CD4-positive, alpha-beta T cell treated with Interleukin-2 at 100 ng/mL for 4 hours (primary cell): ENCODE results near the gene COL9A2.

Experiments used
- DNase-seq: peaks from one replicate; pipeline ENCODE4 v3.0.0-alpha.2; 2020; ENCODE audit warnings: low spot score

The COL9A2 gene

DNA sequence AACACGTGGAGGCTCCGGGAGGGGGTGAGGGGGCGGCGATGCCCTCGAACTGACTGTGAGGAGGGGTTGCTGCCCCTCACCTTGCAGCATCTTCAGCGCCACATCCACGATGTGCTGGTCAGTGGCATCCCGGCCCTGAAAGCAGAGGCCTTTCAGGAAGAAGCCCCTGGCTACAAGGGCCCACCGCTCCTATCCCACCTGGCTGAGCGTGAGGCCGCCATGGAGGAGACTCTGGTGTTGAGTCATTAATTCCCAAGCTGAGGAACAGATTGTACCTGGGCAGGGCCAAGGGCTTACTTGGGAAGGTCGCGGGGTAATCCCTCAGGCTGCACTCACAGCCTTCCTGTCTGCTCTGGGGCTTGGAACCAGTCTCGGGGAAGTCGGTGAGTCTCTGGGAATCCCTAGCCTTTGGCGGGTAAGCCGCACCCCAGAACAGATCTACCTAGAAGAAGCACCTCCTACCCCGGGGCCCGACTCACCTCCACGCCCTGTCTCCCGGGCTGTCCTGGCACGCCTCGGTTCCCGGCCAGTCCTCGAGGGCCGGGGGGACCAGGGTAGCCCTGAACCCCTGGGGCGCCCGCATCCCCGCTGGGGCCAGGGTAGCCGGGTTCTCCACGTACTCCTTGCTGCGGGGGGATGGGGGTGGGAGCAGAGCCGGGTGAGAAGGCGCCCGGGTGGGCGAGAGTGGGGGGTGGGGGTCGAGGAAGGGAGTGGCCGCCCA lies 13.9 kb downstream of the COL9A2 start:
- no peak for DNase-seq

DNA sequence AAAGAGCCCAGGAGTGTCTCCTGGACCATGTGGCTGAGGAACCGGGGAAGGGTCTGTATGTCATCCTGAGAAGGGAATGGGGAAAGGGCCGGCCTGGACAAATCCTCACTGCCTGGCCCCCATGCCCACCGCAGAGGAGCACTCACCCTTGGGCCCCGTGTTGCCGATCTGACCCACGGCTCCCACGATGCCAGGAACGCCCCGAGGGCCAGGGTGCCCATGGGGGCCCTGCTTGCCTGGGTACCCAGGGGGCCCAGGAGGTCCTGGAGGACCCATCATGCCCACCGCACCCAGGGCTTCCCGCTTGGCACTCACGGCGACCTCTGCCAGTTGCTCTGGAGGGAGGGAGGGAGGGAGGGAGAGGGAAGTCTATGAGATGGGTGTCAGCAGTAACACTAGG lies 14.6 kb downstream of the COL9A2 start:
- DNase-seq, result no peak

DNA sequence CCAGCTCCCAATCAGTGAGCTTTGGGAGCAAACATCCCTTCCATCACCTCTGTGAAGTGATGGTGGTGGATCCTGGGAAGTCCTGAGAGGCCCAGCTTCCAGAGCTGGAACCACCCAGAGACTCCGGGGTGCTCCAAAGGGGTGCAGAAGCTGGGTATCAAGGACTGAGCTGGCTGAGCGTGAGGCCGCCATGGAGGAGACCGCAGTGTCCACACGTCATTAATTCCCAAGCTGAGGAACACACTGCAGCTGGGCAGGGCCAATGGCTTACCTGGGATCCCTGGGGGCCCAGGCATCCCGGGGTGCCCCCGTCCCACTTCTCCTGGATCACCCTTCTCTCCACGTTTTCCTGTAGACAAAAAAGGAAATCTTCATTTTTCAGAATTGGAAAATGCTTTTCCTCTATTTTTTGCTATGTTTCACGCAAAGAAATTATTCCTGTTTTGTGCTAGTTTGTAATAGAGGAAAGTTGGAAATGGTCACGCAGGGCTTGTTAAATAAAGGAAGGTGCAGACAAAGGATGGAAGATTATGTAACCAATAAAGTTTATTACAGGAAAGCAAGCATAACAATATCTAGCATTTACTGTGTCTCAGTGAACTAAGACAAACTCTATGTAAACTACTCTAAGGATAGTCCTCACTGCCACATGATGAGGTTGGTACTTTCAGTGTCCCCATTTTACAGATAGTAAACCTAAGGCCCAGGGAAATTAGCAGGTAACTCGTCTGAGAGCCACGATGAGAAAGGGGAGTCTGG lies 15.4 kb downstream of the COL9A2 start:
- no peak for DNase-seq

DNA sequence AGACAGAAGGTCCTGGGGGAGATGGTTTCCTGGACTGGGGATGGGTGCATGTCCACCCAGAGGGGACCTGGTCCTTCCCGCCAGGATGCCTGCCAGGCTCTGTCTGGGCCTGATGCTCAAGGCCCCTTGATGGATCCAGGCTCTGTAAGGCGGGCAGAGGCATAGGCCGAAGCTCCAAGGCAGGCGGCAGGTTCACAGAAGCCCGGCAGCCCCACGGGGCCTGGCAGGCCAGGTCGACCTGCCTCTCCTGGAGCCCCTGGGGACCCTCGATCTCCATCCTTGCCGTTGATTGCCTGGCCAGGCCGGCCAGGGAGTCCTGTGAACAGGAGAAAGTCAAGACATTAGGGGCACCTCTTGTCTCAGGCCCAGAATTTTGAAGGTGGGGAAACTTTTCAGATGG lies 16.0 kb downstream of the COL9A2 start:
- DNase-seq, result no peak

DNA sequence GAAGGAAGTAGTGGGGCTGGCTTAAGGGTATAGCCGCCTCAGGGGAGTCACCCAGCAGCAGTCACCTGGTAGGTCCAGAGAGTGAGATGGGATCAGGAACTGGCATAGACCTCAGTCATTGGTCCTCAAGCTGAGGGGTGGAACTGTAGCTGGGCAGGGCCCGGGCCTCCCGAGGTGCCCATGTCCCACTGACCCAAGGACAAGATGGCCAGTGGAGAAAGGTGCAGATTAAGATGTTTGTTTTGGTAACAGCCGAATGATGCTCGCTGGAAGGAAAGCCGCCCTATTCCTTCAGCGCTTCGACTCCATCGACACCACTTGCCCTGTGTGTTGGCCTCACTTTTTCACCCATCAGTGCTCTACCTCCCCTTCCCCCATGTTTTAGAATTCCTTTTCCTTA lies 16.4 kb downstream of the COL9A2 start:
- no peak for DNase-seq

DNA sequence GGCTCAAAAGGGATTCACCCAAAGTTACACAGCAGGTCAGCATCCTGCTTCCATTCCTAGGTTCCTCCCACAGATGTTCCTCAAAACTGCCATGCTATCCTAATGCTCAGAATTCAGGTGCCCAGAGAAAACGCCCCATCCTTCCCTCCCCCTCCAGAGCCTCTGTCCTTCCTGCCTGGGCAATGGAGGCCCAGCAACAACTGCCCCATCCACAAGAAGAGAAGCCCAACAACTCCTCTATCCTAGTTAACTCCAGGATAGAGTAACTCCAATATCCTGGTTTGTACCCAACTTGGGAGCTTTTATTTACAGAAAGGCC lies 16.9 kb downstream of the COL9A2 start:
- no peak for DNase-seq

DNA sequence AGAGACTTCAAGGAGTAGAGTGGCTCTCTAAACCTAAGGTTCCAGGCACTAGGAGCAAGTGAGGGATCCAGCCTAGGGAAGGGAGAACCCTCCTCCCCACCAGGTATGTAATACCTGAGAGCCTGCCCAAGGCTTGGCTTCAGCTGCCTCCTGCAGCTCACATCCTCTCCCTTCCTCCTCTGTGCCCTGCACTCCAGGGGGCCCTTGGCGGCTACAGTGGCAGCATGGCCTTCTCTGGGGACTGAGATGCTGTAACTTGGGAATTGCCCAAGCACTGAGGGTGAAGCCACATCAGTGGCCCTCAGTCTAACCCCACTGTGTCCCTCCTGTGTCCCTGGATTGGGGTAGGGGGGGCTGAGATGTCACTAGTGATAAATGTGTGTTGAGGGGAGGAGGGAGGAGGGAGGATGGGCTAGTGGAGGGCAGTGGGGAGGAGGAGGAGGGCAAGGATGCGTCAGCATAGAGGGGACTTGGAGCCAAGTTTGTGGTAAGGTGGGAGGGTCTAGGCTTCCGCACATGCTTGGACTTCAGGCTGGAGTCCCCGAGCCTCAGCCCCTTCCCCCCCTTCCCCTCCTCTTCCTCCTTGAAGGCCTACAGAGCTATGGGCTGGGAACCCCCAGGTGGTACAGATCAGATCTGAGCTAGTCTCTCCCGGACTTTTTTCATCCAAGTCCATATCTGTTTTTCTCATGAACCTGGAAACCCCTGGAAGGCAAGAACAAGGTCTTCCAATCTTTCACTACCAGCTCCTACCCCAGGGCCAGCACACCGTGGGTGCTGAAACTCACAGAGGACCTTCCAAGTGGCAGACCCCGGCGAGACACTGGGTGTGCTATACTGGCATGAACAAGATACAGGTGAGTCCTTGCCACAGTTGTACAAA lies 17.5 kb downstream of the COL9A2 start:
- DNase-seq, result no peak

DNA sequence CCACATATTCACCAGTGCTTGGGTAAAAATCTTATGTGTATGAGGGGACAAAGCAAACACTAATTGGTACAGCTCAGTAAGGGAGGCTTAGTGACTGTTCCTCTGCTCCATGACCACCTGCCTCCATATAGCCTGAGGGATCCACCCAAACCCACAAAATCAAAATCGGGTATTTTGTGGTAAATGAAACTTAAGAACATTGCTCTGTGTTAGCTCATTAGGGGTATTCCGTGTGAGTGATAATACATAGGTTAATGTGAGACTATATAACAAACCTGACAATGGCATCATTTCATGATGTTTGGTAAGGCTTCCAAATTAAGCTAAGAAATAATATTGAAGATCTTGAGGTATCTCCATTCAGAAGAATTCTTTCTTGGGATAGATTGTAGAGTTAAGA lies 25.8 kb downstream of the COL9A2 start:
- no peak for DNase-seq

DNA sequence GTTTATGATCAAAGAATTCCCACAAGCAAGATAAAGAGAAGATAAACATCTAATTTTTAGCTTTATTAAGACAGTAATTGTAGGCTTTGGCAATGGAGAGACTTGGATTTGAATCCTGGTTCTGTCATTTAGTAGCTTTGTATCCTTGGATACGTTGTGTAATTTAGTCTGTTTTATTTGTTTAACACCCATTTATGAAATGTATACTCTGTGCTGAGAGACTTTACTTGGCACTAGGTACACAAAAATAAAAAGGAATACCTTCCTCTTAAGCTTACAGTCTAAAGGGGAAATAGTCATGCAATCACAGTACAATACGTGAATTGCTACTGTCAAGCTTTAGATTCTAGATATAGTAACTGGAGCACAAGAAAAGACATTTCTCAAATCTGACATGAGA lies 35.2 kb downstream of the COL9A2 start:
- no peak for DNase-seq

DNA sequence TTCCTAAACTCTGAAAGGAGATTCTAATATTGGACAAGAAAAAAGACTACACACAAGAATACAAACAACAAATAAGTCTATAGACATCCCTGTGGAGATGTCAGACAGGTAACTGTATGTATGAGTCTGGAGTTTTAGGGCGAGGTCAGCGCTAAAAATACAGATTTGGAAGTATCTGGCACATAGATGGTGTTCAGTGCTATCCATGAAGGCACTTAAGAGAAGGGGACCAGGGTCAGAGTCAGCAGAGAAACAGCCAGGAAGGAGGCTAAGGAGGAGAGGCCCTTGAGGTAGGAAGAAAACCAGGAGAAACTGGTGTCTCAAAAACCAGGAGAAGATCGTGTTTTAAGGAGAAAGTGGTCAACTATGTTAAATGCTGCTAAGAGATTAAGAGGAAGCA lies 41.0 kb downstream of the COL9A2 start:
- DNase-seq, result no peak

DNA sequence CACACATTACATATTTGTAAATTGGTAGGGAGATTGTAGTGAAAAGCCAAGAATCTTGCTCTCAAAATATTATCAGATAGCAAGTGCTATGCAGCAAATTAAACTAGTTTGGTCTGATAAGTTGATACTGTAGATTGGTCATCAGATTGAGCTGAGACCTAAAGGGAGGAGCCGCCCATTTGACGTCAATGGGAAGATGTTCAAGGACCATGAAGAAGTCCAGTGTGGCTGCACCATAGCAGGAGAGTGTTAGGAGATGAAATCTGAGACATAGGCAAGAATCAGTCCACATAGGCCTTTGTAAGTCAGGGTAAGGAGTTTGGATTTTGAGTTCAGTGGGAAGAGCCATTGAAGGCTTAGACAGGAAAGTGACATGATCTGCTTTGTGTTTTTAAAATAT lies 42.8 kb downstream of the COL9A2 start:
- DNase-seq, result no peak

DNA sequence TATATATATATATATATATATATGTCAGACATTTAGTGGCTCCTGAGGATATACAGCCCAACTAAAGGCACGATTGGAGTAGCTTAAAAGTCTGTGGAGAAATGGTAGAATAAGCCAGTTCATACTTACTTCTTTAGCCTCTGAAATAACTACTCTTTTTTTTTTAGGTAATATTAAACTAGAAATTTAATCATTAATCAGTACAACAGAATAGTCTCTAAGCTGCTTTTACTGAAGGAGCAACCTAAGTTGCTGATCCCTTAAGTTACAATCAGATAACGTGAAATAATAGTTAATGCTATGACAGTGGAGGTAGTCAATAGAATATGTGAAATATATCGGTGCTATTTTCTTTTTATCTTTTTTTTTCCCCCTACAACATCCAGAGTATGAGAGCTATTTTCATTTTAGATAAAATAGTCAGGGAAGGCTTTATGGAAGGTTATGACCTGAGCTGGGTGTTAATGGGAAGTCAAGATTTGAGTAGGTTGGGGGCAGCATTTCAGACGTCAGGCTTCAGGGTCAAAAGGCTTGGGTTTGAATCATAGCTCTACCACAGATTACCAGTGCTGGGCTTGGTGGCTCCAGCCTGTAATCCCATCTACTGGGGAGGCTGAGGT lies 43.4 kb downstream of the COL9A2 start:
- no peak for DNase-seq

DNA sequence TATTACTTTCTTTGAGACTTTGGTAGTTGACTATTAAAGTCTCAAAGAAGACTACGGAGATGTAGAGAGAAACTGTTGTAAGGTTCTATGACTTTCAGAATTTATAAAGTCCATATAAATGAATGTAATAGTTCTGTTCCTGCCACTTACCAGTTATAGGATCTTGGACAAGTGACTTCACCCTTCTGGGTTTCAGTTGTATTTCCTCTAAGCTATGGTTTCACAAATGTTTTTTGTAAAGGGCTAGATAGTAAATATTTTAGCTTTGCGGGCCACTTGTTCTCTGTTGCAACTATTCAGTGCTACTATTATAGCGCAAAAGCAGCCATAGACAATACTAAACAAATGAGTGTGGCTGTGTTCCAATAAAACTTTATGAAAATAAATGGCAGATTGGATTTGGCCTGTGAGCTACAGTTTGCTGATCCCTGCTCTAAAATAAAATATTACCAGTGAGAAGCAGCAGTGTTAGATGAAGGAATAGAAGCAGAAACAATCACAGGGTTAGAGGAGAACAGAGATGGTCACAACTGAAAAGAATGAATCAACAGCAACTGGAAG lies 44.4 kb downstream of the COL9A2 start:
- no peak for DNase-seq

DNA sequence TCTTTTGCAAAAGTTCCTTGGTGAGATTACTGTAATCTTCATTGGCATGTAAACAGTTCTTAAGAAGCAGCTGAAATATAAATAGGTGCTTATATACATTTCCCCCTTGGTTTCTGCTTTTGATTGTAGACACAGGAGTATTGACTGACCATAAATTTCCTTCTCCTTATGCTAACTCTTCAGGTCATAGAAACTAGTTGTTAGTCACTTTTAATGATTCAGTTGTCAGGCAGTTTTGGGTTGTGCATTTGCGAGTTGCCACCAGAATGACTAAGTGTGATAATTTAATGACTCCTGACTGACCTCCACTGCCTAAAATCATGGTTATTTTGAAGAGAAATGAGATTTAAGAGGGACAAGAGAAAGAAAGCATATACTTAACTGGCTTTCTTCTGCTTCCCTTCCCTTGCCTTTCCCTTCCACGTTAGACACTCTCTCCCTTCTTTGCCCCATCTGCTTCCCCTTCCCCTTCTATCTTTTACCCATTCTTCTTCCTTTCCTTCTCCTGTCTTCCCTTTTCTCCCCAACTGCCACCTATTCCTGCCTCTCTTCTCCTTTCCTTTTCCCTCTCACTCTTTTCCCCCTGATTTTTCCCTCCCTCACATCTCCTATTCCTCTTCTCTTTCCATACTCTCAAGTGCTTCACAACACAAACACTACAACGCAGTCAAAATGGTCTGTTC lies 46.8 kb downstream of the COL9A2 start:
- no peak for DNase-seq

DNA sequence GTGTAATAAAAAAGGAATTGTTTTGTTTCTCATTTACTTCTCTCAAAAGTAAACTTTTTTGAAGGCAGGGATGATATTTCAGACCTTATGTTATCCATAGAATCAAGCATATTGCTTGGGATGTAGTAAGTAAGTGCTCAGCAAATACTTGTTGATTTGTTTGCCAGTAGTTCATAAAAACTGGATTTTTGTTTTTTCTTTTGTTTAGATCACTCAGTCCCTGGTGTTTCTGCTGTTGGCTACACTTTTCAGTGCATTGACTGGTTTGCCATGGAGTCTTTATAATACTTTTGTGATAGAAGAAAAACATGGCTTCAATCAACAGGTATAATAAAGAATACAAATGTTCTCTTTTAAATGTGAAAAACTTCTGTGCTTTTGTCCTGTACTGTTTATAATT lies 48.9 kb downstream of the COL9A2 start:
- DNase-seq, result no peak

DNA sequence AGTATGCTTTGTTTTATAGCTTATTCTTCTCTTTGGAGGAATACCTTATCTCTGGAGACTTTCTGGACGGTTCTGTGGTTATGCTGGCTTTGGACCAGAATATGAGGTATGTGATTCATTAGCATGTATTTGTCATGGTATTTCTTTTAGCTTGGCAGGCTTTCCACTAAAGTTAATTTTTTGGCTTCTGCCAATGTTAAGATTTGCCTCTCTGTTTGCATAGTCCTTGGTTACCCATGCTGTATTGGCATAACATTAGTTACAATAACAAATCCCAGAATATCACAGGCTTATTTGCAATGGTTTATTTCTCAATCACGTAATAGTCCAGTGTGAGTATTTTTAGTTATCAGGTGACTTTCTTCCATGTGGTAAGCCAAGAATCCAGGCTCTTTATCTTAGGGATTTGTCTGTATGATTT lies 49.3 kb downstream of the COL9A2 start:
- DNase-seq, result no peak

DNA sequence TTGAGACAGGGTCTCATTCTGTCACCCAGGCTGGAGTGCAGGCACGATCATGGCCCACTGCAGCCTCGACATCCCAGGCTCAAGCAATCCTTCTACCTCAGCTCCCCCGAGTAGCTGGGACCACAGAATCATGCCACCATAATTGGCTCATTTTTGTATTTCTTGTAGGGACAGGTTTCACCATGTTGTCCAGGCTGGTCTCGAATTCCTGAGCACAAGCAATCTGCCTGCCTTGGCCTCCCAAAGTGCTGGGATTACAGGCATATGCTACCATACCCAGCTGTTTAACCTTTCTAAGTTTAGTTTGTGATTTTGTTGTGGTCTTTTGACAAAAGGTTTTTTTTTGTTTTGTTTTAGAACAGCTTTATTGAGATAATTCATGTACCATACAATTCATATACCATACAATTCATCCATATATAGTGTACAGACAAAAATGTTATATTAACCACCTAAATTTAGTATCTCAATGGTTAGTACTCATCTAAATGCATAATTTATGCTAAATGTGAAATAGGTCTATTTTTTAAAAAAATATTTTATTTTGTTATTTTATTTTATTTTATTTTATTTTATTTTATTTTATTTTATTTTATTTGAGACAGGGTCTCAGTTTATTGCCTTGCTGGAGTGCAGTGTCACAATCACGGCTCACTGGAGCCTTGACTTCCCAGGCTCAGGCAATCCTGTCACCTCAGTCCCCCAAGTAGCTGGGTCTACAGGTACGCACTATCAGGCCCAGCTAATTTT lies 50.1 kb downstream of the COL9A2 start:
- DNase-seq, result no peak

DNA sequence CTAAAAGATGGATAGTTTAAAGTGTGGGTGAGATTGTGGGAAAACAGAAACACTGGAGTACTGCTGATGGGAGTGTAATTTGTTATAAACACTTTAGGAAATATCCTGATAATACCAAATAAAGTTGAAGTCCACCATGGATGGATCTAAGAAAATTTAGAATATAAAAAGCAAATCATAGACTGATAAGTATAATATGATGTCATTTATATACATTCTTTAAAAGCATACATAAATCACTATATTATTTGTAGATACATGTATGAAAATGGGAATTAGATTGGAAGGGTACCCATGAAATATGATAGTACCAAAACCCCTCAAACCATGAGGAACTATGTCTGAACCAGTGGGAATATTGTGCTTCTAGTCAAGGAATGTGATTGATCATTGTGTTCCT lies 51.2 kb downstream of the COL9A2 start:
- DNase-seq, result no peak

DNA sequence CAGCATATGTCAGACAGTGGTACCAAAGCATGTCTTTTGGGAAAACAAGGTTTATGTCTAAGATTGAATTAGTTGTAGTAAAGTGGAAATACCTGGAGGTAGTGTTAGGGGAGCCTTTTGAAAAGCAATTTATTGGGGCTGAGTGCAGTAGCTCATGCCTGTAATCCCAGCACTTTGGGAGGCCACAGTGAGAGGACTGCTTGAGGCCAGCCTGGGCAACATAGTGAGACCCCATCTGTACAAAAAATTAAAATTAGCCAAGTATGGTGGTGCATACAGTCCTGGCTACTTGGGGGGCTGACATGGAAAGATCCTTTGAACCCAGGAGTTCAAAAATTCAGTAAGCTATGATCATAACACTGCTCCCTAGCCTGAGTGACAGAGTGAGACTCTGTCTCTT lies 51.8 kb downstream of the COL9A2 start:
- no peak for DNase-seq

DNA sequence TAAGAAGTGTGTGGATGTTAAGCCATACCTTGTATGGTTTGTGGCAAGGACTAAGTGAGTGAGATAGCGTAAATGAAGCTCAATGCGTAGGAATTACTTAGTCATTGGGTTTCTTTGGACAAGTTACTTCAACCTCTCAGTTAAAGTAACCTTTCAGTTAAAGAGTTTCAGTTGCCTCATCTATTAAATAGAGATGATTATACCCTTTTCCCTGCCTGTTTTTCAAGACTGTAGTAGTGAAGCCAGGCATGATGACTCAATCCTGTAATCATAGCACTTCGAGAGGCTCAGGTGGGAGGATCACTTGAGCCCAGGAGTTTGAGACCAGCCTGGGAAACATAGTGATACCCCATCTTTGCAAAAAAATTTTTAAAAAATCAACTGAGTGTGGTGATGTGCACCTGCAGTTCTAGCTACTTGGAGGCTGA lies 52.7 kb downstream of the COL9A2 start:
- no peak for DNase-seq

DNA sequence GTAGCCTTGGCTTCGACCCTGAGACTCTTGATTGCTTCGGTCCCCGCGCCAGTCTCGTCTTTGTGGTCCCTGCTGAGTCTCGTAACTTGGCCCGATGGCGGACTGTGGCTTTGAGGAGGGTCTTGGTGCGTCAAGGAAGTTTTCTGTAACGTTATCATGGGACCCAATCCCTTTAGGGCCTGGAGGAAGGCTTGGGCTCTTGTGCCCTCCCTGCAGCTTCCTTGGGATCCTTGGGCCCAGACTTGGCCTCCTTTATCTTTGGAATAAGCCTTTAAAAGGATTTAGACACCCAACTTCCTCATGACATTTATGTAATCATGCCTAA lies 58.7 kb downstream of the COL9A2 start:
- DNase-seq, result no peak
